Stimulated activated memory B cell treated with anti-CD40 and anti-IgM and Interleukin-4, amounts not matched to agents 10 μg/mL and 1 μg/mL and 100 μg/mL, for 72 hours (primary cell): ENCODE data around the gene TMEM26.

Experiments
- ATAC-seq: fragments of 150-1000 bp; cut with Tn5 transposase; 2 replicates; pipeline ENCODE4 v1.10.0; 2021
- H3K27ac Mint-ChIP-seq: one replicate; pipeline ENCODE4 v1.8.0; 2022; ENCODE audit warnings: mild to moderate bottlenecking, mixed read lengths
- H3K27me3 Mint-ChIP-seq: one replicate; pipeline ENCODE4 v1.8.0; 2022; ENCODE audit warnings: mixed read lengths
- H3K36me3 Mint-ChIP-seq: one replicate; pipeline ENCODE4 v1.8.0; 2022; ENCODE audit warnings: mixed read lengths
- H3K4me1 Mint-ChIP-seq: one replicate; pipeline ENCODE4 v1.8.0; 2022; ENCODE audit warnings: mixed read lengths
- H3K4me3 Mint-ChIP-seq: one replicate; pipeline ENCODE4 v1.8.0; 2022; ENCODE audit warnings: mild to moderate bottlenecking, moderate library complexity, mixed read lengths
- H3K9me3 Mint-ChIP-seq: one replicate; pipeline ENCODE4 v1.8.0; 2022; ENCODE audit warnings: mixed read lengths

TMEM26 gene

DNA sequence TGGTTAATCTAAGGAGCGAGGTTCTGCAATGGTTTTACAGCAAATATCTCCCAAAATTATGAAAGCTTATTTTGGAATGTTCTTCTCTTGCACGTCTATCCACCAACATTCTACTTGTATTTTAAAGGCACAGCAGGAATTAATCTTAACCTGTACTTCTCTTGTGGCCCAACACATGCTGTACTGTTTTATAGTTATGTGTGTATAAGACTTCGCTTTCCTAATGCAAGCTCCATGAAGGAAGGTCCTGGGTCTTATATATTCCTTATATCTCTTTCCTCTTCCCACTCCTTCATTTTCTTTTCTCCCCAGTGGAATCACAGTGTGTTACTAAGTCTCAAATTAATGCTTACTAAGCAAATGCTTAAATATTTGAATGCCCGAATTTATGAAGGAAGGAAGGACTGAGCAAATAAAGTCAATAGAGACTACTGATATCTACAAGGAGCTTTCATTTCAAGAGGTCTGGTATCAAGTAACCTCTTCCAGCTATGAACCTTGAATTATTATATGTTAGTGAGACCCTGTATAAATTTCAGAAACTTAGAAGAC is 14.0 kb downstream of the TMEM26 start:
- H3K4me1 Mint-ChIP-seq = no peaks in the 10 kb centered on the region
- no peak overlapping the region for H3K27ac Mint-ChIP-seq
- H3K4me3 Mint-ChIP-seq = no peak overlapping the region
- H3K27me3 Mint-ChIP-seq = peaks cover 7% of the 10 kb centered on the region
- H3K36me3 Mint-ChIP-seq = no peaks in the 10 kb centered on the region
- H3K9me3 Mint-ChIP-seq = no peaks in the 10 kb centered on the region
- no peak for ATAC-seq

- Mint-ChIP-seq H3K9me3 (no peaks in the 10 kb centered on the region), H3K4me1 (no peaks in the 10 kb centered on the region), H3K27ac (no peak overlapping the region), H3K36me3 (no peaks in the 10 kb centered on the region), H3K27me3 (peaks cover 7% of the 10 kb centered on the region), H3K4me3 (no peak overlapping the region)
- no peak for ATAC-seq
Observed at GRCh38 chr10:61438141-61438988, 14.8 kb downstream of the TMEM26 start.

DNA sequence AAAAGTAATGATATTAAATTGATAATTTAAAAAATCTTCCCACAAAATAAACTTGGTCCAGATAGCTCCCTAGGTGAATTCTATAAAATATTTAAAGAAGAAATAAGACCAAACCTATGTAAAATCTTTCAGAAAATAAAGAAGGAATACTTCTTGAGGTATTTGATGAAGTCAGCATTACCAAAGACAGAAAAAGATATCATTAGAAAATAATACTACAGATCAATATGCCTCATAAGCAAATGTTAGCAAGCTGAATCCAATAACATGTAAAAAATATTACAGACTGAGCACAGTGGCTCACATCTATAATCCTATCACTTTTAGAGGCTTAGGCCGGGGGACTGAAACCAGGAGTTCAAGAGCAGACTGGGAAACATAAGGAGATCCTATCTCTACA is 30.0 kb downstream of the TMEM26 start:
- Mint-ChIP-seq H3K4me3 (no peak overlapping the region), H3K27me3 (peaks cover 9% of the 10 kb centered on the region), H3K4me1 (no peaks in the 10 kb centered on the region)

DNA sequence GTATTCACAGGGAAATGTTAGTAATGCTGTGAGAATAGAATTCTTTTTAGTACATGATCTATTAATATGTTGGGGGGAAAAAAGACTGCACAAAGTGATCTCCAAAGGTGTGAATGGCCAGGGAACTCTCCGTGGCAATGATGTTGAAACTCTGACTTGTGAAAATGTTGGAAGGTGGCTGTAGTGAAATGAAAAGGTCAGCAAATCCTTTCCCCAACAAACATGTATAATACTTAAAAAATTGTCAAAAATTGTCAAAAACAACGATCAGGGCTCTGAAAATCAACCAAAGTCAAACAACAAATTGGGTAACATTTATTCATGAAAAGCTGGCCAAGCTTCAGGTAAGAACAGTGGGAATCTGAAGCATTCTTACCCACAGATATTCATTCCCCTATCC is 35.5 kb downstream of the TMEM26 start:
- H3K27me3 Mint-ChIP-seq = peaks cover 16% of the 10 kb centered on the region
- H3K9me3 Mint-ChIP-seq = peaks cover 13% of the 10 kb centered on the region
- peaks cover 13% of the 10 kb centered on the region for H3K36me3 Mint-ChIP-seq
- no peak overlapping the region for H3K4me3 Mint-ChIP-seq
- no peaks in the 10 kb centered on the region for H3K4me1 Mint-ChIP-seq
- no peak for ATAC-seq
- no peak overlapping the region for H3K27ac Mint-ChIP-seq

More for the DNA sequence above, 30.0 kb downstream of the TMEM26 start:
- no peak overlapping the region for H3K27ac Mint-ChIP-seq
- peaks cover 17% of the 10 kb centered on the region for H3K9me3 Mint-ChIP-seq
- peaks cover 15% of the 10 kb centered on the region for H3K36me3 Mint-ChIP-seq
- ATAC-seq = no peak

GRCh38 chr10:61415824-61416223 is 37.4 kb downstream of the TMEM26 start:
- H3K27ac Mint-ChIP-seq = no peak overlapping the region
- no peak overlapping the region for H3K4me3 Mint-ChIP-seq
- H3K9me3 Mint-ChIP-seq = peaks cover 9% of the 10 kb centered on the region
- H3K4me1 Mint-ChIP-seq = no peaks in the 10 kb centered on the region
- H3K27me3 Mint-ChIP-seq = peaks cover 31% of the 10 kb centered on the region
- peaks cover 6% of the 10 kb centered on the region for H3K36me3 Mint-ChIP-seq
- ATAC-seq = no peak

GRCh38 chr10:61411706-61412105 is 41.5 kb downstream of the TMEM26 start:
- Mint-ChIP-seq H3K4me3 (no peak overlapping the region), H3K36me3 (no peaks in the 10 kb centered on the region), H3K27ac (no peak overlapping the region), H3K4me1 (no peaks in the 10 kb centered on the region), H3K27me3 (peaks cover 29% of the 10 kb centered on the region), H3K9me3 (no peaks in the 10 kb centered on the region)
- ATAC-seq = no peak

DNA sequence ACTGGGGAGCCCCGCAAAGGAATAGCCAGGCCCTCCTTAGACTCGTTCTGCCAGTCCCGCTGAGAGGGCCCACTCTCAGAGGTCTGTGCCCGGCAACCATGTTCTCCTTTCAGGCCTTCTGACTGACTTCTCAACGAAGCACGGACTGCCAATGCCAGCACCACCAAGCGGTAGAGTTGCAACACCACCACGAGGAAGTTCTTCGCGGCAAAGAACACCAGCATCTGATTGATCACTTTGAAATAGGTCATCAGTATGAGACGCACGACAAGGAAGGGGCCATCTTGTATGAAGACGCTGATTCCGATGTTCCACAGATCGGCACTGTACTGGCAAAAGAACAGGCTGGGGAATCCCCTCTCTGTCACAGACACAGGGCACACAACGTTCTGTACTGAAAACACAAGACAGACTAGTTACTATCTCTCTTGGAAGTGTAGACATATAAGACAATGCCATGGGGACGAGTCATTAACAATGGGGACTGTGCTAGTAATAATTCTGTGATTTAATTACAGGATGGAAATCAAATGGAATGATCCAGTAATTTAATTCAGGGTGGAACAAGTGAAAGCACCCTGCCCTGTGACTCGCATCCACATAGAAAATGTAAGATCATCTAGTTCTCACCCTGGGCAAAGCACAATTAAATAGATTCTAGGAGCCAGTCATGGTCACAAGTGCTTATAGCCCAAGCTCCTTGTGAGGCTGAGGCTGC is 42.7 kb downstream of the TMEM26 start:
- no peak for ATAC-seq
- H3K4me1 Mint-ChIP-seq = no peaks in the 10 kb centered on the region
- H3K4me3 Mint-ChIP-seq = no peak overlapping the region
- no peaks in the 10 kb centered on the region for H3K36me3 Mint-ChIP-seq
- no peak overlapping the region for H3K27ac Mint-ChIP-seq
- no peaks in the 10 kb centered on the region for H3K9me3 Mint-ChIP-seq
- H3K27me3 Mint-ChIP-seq = peaks cover 29% of the 10 kb centered on the region

DNA sequence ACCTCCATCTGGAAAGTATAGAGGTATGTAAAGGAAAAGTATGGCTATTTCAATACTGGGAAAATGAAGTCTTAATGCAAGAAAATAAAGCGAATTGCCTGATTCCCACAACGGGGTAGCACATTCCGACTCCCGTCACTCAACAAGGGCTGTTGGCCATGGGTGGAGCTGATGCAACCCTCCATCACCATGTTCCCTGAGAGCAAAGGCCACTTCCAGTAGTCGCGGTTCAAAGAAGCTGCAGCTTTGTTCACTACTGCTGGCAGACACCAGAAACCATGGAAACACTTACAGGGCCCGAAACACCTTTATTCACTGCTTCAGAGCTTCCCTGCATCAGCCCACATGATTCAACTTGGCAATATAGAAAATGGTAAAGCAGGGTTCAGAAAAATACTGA is 44.0 kb downstream of the TMEM26 start:
- peaks cover 29% of the 10 kb centered on the region for H3K27me3 Mint-ChIP-seq
- H3K4me1 Mint-ChIP-seq = no peaks in the 10 kb centered on the region
- no peak overlapping the region for H3K27ac Mint-ChIP-seq
- no peak overlapping the region for H3K4me3 Mint-ChIP-seq
- no peak for ATAC-seq
- H3K36me3 Mint-ChIP-seq = no peaks in the 10 kb centered on the region
- no peaks in the 10 kb centered on the region for H3K9me3 Mint-ChIP-seq

- no peaks in the 10 kb centered on the region for H3K36me3 Mint-ChIP-seq
- no peaks in the 10 kb centered on the region for H3K4me1 Mint-ChIP-seq
- no peak overlapping the region for H3K27ac Mint-ChIP-seq
- peaks cover 22% of the 10 kb centered on the region for H3K27me3 Mint-ChIP-seq
- H3K9me3 Mint-ChIP-seq = no peaks in the 10 kb centered on the region
- no peak overlapping the region for H3K4me3 Mint-ChIP-seq
- no peak for ATAC-seq
Observed at GRCh38 chr10:61408105-61408504, 45.1 kb downstream of the TMEM26 start.

GRCh38 chr10:61406736-61407135 is 46.4 kb downstream of the TMEM26 start:
- H3K4me3 Mint-ChIP-seq = no peak overlapping the region
- ATAC-seq = no peak
- H3K4me1 Mint-ChIP-seq = no peaks in the 10 kb centered on the region
- H3K9me3 Mint-ChIP-seq = no peaks in the 10 kb centered on the region
- H3K36me3 Mint-ChIP-seq = no peaks in the 10 kb centered on the region
- peaks cover 16% of the 10 kb centered on the region for H3K27me3 Mint-ChIP-seq
- no peak overlapping the region for H3K27ac Mint-ChIP-seq

DNA sequence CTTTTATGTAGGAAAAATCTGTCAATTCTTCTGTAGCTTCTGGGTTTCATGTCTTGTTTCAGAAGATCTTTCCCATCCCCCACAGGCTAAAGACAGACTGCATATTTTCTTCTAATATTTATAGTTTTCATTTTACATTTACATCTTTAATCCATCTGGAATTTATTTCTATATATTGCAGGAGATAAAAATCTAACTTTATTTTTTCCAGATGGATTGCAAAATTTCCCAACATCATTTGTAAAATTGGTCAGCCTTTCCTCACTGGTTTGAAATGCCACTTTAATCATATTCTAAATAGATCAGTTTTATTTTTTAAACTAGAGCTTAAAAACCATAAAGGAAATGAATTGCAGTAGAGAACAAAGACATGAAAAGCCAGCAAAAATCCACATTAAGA is 46.9 kb downstream of the TMEM26 start:
- Mint-ChIP-seq H3K27ac (no peak overlapping the region), H3K36me3 (no peaks in the 10 kb centered on the region), H3K4me1 (no peaks in the 10 kb centered on the region), H3K27me3 (peaks cover 11% of the 10 kb centered on the region), H3K4me3 (no peak overlapping the region), H3K9me3 (no peaks in the 10 kb centered on the region)
- no peak for ATAC-seq

GRCh38 chr10:61404751-61405150 is 48.4 kb downstream of the TMEM26 start:
- Mint-ChIP-seq H3K4me1 (no peaks in the 10 kb centered on the region), H3K36me3 (no peaks in the 10 kb centered on the region), H3K9me3 (no peaks in the 10 kb centered on the region), H3K27me3 (no peaks in the 10 kb centered on the region), H3K4me3 (no peak overlapping the region), H3K27ac (no peak overlapping the region)
- no peak for ATAC-seq

GRCh38 chr10:61400524-61400923 is 52.7 kb downstream of the TMEM26 start:
- H3K9me3 Mint-ChIP-seq = no peaks in the 10 kb centered on the region
- peaks cover 8% of the 10 kb centered on the region for H3K4me1 Mint-ChIP-seq
- no peak overlapping the region for H3K4me3 Mint-ChIP-seq
- ATAC-seq = no peak
- no peak overlapping the region for H3K27ac Mint-ChIP-seq
- H3K36me3 Mint-ChIP-seq = no peaks in the 10 kb centered on the region
- no peaks in the 10 kb centered on the region for H3K27me3 Mint-ChIP-seq

- Mint-ChIP-seq H3K27ac (no peak overlapping the region), H3K4me1 (peaks cover 8% of the 10 kb centered on the region), H3K4me3 (no peak overlapping the region), H3K9me3 (no peaks in the 10 kb centered on the region), H3K27me3 (no peaks in the 10 kb centered on the region), H3K36me3 (no peaks in the 10 kb centered on the region)
- ATAC-seq = no peak
Observed at GRCh38 chr10:61399406-61399805, 53.8 kb downstream of the TMEM26 start.

DNA sequence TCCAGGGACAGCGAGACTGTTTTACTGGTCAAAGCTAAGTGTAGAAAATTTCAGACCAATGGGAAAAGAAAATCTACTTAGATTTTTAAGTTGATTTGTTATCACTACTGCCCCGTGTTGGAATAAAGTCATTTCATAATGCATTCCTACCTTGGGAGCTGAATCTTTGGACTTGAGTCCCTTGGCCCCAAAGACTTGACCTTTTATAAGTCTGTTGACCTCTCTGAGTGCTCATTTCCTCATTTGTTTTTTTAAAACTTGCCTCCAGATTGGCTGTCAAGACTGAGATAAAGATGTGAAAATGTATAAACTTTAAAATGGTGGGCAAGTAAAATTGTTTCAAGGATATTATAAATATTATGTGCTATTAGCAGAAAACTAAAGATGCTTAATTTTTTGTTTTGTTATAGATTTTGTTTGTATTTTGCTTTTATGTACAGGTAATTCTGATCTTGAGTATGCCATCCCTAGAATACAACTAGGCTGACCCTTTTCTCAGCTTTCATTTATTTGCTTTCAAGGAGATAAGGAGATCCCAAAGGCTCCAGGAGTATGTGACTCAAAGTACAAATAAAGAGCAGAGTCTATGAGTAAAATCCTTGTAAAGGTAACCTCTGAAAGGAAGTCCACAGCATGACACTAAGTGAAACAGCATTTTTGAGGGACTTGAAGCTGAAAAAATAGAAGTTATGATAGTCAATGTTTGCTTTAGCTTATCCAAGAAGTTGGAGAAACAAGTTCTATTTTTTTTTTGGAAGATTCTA is 54.6 kb downstream of the TMEM26 start:
- Mint-ChIP-seq H3K36me3 (no peaks in the 10 kb centered on the region), H3K4me3 (no peak overlapping the region), H3K27ac (no peak overlapping the region), H3K27me3 (no peaks in the 10 kb centered on the region), H3K9me3 (no peaks in the 10 kb centered on the region), H3K4me1 (peaks cover 8% of the 10 kb centered on the region)
- no peak for ATAC-seq
